Activated naive CD4-positive, alpha-beta T cell treated with anti-CD3 and anti-CD28 coated beads, Interleukin-2, amount 10 ng/mL, durations not matched to agents 7 days and 5 days (primary cell): Measurements from ENCODE around the gene CDRT15.
A peak's percentile ranks its signal among the peaks of the same experiment; 100 is the strongest.
"Not testable (repeated sequence)": the region's sequence is repeated elsewhere in the genome, so short reads cannot be mapped to it uniquely, and the experiment has no call there.

Source experiments
- CTCF ChIA-PET: fragments of 350-600 bp; sonication (Branson Sonifier 250); formaldehyde crosslinking; loops from one replicate; lab custom pipeline; 2021; ENCODE audit warnings: antibody characterized with exemption; lab: Charles Lee
- DNase-seq: peaks from one replicate; pipeline ENCODE4 v3.0.0-alpha.2; 2020
- H3K27ac Mint-ChIP-seq: one replicate; pipeline ENCODE4 v1.8.0; 2021; ENCODE audit warnings: mild to moderate bottlenecking, moderate library complexity, mixed read lengths
- H3K27me3 Mint-ChIP-seq: one replicate; pipeline ENCODE4 v1.8.0; 2021; ENCODE audit warnings: mild to moderate bottlenecking, mixed read lengths
- H3K36me3 Mint-ChIP-seq: one replicate; pipeline ENCODE4 v1.8.0; 2021; ENCODE audit warnings: mixed read lengths
- H3K4me1 Mint-ChIP-seq: one replicate; pipeline ENCODE4 v1.8.0; 2021; ENCODE audit warnings: mixed read lengths
- H3K4me3 Mint-ChIP-seq: one replicate; pipeline ENCODE4 v1.8.0; 2021; ENCODE audit warnings: mild to moderate bottlenecking, moderate library complexity, mixed read lengths
- H3K9me3 Mint-ChIP-seq: one replicate; pipeline ENCODE4 v1.8.0; 2021; ENCODE audit warnings: mixed read lengths

The CDRT15 gene

DNA sequence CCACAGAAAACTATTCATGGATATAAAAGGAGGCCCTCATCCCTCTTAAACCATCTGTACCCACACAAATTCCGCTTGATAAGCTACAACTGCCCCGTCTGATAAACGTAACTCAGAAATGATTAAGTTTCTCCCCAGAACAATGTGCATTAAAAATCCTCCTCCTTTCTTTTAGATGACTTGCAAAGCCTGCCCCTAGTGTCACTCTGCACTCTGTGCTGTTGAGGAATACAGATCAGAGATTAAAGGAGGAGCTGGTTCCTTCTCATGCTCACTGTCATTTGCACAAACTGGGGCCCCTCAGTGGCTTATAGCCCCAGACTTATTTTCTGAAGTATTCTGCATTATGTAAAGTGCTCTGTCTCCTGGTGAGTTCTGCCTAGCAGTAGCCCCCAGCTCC, 33.3 kb downstream of the CDRT15 start:
- no peaks in the 10 kb centered on the region for H3K27me3 Mint-ChIP-seq
- H3K4me3 Mint-ChIP-seq, result peak overlapping the region; percentile 10
- CTCF ChIA-PET, result interaction anchor here (0.8 to 1.3 kb wide), 9 partner anchors 8 to 398 kb away, joined by 3 to 5 read pairs (median 3); partner anchors contain the start of gene HS3ST3B1
- H3K36me3 Mint-ChIP-seq, result peaks cover 44% of the 10 kb centered on the region
- H3K27ac Mint-ChIP-seq, result peak overlapping the region; percentile 100
- peaks cover 89% of the 10 kb centered on the region for H3K4me1 Mint-ChIP-seq
- no peaks in the 10 kb centered on the region for H3K9me3 Mint-ChIP-seq
- DNase-seq, result peak; percentile 64

- no peak for DNase-seq
- CTCF ChIA-PET, result interaction anchor here (0.9 to 1.3 kb wide), 8 partner anchors 9 to 160 kb away, joined by 3 to 5 read pairs (median 3); partner anchors contain the start of gene HS3ST3B1
- H3K36me3 Mint-ChIP-seq, result peaks cover 41% of the 10 kb centered on the region
- H3K27me3 Mint-ChIP-seq, result no peaks in the 10 kb centered on the region
- peak overlapping the region; percentile 34 for H3K4me3 Mint-ChIP-seq
- peaks cover 97% of the 10 kb centered on the region for H3K4me1 Mint-ChIP-seq
- peak overlapping the region; percentile 100 for H3K27ac Mint-ChIP-seq
- no peaks in the 10 kb centered on the region for H3K9me3 Mint-ChIP-seq
Observed at GRCh38 chr17:14202388-14203166, 34.1 kb downstream of the CDRT15 start.

GRCh38 chr17:14201988-14202380, 34.7 kb downstream of the CDRT15 start:
- Mint-ChIP-seq H3K27ac (peak overlapping the region; percentile 100), H3K4me3 (peak overlapping the region; percentile 65), H3K36me3 (peaks cover 39% of the 10 kb centered on the region), H3K9me3 (no peaks in the 10 kb centered on the region), H3K27me3 (no peaks in the 10 kb centered on the region), H3K4me1 (peaks cover 99% of the 10 kb centered on the region)
- CTCF ChIA-PET, result interaction anchor here (0.9 to 1.0 kb wide), 2 partner anchors 80 to 82 kb away, joined by 3 to 4 read pairs; no protein-coding TSS in a partner anchor
- DNase-seq, result no peak

- peak; percentile 87 for DNase-seq
- H3K4me1 Mint-ChIP-seq, result peaks cover 99% of the 10 kb centered on the region
- peaks cover 42% of the 10 kb centered on the region for H3K36me3 Mint-ChIP-seq
- no peaks in the 10 kb centered on the region for H3K27me3 Mint-ChIP-seq
- CTCF ChIA-PET, result interaction anchor here (0.9 to 1.0 kb wide), 2 partner anchors 79 to 81 kb away, joined by 3 to 4 read pairs; no protein-coding TSS in a partner anchor
- no peaks in the 10 kb centered on the region for H3K9me3 Mint-ChIP-seq
- H3K4me3 Mint-ChIP-seq, result peak overlapping the region; percentile 65
- peak overlapping the region; percentile 100 for H3K27ac Mint-ChIP-seq
Observed at GRCh38 chr17:14201021-14201987, 35.4 kb downstream of the CDRT15 start.

- peaks cover 44% of the 10 kb centered on the region for H3K36me3 Mint-ChIP-seq
- H3K27me3 Mint-ChIP-seq, result no peaks in the 10 kb centered on the region
- peaks cover 99% of the 10 kb centered on the region for H3K4me1 Mint-ChIP-seq
- no peak for DNase-seq
- H3K27ac Mint-ChIP-seq, result peak overlapping the region; percentile 100
- CTCF ChIA-PET, result interaction anchor here (0.5 kb wide), 1 partner anchor 413 kb away, joined by 3 read pairs; no protein-coding TSS in a partner anchor
- H3K4me3 Mint-ChIP-seq, result peak overlapping the region; percentile 4
- no peaks in the 10 kb centered on the region for H3K9me3 Mint-ChIP-seq
Observed at GRCh38 chr17:14200354-14200753, 36.3 kb downstream of the CDRT15 start.

GRCh38 chr17:14199601-14200000, 37.1 kb downstream of the CDRT15 start:
- Mint-ChIP-seq H3K4me1 (peaks cover 98% of the 10 kb centered on the region), H3K36me3 (peaks cover 43% of the 10 kb centered on the region), H3K27me3 (no peaks in the 10 kb centered on the region), H3K9me3 (no peaks in the 10 kb centered on the region), H3K4me3 (peak overlapping the region; percentile 1), H3K27ac (peak overlapping the region; percentile 100)
- CTCF ChIA-PET, result interaction anchor here (0.5 to 1.6 kb wide), 2 partner anchors 98 to 412 kb away, joined by 3 to 6 read pairs; no protein-coding TSS in a partner anchor
- no peak for DNase-seq

DNA sequence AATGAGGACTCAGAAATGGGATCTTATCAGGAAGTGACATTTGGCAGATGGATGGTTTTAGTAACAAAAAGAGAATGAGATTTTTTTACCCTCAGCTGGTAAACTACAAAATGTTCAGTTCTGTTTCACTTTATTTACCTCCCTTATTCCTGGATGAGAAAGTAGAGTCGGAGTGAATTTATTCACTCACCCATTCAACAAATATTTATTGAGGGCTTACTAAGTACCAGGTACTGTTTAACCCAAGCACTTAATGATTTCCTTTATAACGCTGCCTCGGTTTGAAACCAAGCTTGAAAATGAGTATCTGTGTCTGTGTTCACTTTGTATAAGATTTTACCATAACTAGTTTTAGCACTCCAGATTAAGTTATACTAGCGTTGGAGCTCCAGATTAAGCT, 38.1 kb downstream of the CDRT15 start:
- H3K27ac Mint-ChIP-seq, result peak overlapping the region; percentile 100
- H3K4me3 Mint-ChIP-seq, result peak overlapping the region; percentile 59
- no peak for DNase-seq
- H3K4me1 Mint-ChIP-seq, result peaks cover 91% of the 10 kb centered on the region
- H3K9me3 Mint-ChIP-seq, result no peaks in the 10 kb centered on the region
- CTCF ChIA-PET, result interaction anchor here (1.1 to 2.3 kb wide), 3 partner anchors 77 to 103 kb away, joined by 3 to 10 read pairs (median 6); partner anchors contain the start of gene HS3ST3B1
- H3K27me3 Mint-ChIP-seq, result no peaks in the 10 kb centered on the region
- H3K36me3 Mint-ChIP-seq, result peaks cover 43% of the 10 kb centered on the region

DNA sequence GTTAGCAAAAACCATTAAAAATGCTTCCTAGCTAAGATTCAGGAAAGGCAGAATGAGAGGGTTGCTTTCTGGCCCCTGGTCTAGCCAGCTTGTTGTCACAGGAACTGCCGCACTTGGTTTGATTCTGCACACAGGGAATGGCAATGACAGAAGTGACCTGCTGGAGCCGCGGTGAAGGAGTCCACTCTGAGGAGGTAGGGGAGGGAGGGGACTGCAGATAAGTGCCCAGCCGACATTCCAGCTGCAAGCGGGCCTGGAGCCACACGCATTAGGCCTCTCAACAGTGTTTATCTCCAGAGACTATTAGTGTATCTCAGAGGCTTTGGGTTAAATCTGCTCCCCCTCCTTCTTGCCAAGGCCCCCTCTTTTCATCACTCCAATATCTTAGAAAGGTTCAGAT, 38.6 kb downstream of the CDRT15 start:
- Mint-ChIP-seq H3K36me3 (peaks cover 44% of the 10 kb centered on the region), H3K4me1 (peaks cover 91% of the 10 kb centered on the region), H3K9me3 (no peaks in the 10 kb centered on the region), H3K4me3 (peak overlapping the region; percentile 59), H3K27me3 (no peaks in the 10 kb centered on the region), H3K27ac (peak overlapping the region; percentile 100)
- CTCF ChIA-PET, result interaction anchor here (2.3 kb wide), 1 partner anchor 104 kb away, joined by 10 read pairs; the partner anchor contains the start of gene HS3ST3B1
- no peak for DNase-seq

DNA sequence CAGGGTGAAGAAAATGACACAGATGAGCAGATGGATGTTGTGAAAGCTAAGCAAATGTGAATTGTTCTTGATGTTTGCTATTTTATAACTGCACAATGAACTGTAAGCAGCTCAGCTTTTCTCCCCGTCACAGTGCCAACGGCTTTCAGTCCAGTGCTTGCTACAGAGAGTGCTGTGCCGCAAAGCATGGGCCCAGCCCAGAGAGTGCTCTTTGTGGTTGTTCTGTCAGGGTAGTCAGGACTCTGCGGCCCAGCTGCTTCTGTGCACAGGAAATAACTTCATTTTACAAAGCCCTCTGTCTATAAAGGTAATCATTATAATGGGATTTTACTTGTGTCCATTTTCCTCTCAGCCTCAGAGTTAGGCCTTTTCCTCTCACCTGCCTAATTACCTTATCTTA, 39.1 kb downstream of the CDRT15 start:
- Mint-ChIP-seq H3K27ac (peak overlapping the region; percentile 100), H3K36me3 (peaks cover 45% of the 10 kb centered on the region), H3K27me3 (no peaks in the 10 kb centered on the region), H3K9me3 (no peaks in the 10 kb centered on the region), H3K4me1 (peaks cover 89% of the 10 kb centered on the region), H3K4me3 (peak overlapping the region; percentile 59)
- CTCF ChIA-PET, result interaction anchor here (1.5 to 2.3 kb wide), 2 partner anchors 74 to 104 kb away, joined by 8 to 10 read pairs; partner anchors contain the start of gene HS3ST3B1
- peak; percentile 76 for DNase-seq

- Mint-ChIP-seq H3K4me3 (peak overlapping the region; percentile 59), H3K9me3 (no peaks in the 10 kb centered on the region), H3K4me1 (peaks cover 88% of the 10 kb centered on the region), H3K27me3 (no peaks in the 10 kb centered on the region), H3K27ac (peak overlapping the region; percentile 100), H3K36me3 (peaks cover 43% of the 10 kb centered on the region)
- CTCF ChIA-PET, result interaction anchor here (1.5 to 2.3 kb wide), 2 partner anchors 74 to 105 kb away, joined by 8 to 10 read pairs; partner anchors contain the start of gene HS3ST3B1
- DNase-seq, result no peak
Observed at GRCh38 chr17:14197057-14197456, 39.6 kb downstream of the CDRT15 start.

DNA sequence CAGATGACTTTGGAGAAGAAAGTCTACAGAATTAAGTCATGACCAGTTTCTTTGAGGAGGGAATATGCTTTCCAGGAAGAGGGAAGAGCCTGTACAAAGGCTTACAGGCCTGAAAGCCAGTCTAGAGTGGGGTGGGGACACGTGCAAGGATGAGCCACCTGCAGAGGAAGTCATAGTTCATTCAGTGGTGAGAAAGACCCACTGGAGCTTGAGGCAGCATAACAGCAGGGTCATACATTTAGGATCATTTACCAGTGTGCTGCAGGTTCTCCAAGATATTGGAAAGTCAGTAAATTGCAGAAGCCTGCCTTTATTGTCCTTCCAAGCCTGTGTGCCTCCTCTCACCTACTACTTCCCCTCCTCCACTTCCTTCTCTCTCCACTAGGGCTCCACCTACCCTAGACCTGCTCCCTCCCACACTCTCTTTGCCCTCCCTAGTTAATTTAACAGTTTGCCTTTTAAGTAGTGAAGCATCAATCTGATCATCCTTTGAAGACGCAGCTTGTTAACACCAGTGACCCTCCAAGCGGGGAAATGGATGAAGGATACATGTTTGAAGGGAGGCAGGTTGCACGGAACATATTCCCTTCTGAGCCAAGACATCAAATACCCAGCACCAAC, 40.2 kb downstream of the CDRT15 start:
- Mint-ChIP-seq H3K27me3 (no peaks in the 10 kb centered on the region), H3K4me1 (peaks cover 87% of the 10 kb centered on the region), H3K27ac (peak overlapping the region; percentile 100), H3K36me3 (peaks cover 45% of the 10 kb centered on the region), H3K4me3 (peak overlapping the region; percentile 59), H3K9me3 (no peaks in the 10 kb centered on the region)
- no peak for DNase-seq
- CTCF ChIA-PET, result interaction anchor here (0.6 to 2.3 kb wide), 3 partner anchors 73 to 1172 kb away, joined by 3 to 10 read pairs (median 8); partner anchors contain the start of gene HS3ST3B1

- Mint-ChIP-seq H3K4me1 (peaks cover 70% of the 10 kb centered on the region), H3K4me3 (peak overlapping the region; percentile 38), H3K36me3 (peaks cover 37% of the 10 kb centered on the region), H3K27ac (peak overlapping the region; percentile 90)
- H3K9me3 Mint-ChIP-seq, H3K27me3 Mint-ChIP-seq, CTCF ChIA-PET, DNase-seq: not testable (repeated sequence)
Observed at GRCh38 chr17:14192636-14193344, 43.9 kb downstream of the CDRT15 start.
